ENCODE data around the gene CHCHD3. TPM values are rescaled to one million over a fixed set of nuclear protein-coding genes. Genes with fewer than 3 reads are reported as not detected.
"Not testable (repeated sequence)": the region's sequence is repeated elsewhere in the genome, so short reads cannot be mapped to it uniquely, and the experiment has no call there.

CHCHD3 gene
- polyA plus RNA-seq, 1 donor = 56.8 TPM

DNA sequence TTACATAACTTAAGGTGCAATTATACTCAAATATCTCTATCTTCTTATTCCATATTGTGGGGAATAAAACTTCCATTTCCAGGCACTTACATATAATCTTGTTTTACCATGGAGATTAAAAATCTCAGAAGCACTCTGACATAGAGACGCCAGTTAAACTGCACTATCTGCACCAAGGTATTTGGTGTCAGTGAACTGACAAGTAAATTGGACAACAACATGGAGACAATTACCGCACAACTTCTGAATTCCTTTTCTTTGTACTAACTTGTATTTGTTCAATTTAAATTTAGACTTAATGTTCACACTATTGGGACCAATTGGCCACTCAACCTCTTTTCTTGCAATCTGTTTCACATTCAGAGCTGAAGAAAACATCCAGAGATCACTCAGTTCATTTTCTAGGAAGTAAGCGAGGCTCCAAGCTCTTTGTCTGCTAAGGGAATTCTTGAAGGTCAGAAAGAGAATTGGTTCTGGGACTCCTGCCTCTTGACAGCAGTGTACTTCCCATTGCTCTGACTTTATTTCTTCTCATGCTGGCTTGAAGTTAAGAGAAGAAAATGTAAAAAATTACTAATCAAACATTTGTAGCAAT lies 184.7 kb downstream of the CHCHD3 start:
- no peaks in the 10 kb centered on the region for H3K27me3 ChIP-seq (ENCODE audit: control insufficient read depth, insufficient read depth, low read length)
- no peak overlapping the region for H3K4me3 ChIP-seq (ENCODE audit: low read length)
- peaks cover 4% of the 10 kb centered on the region for H3K36me3 ChIP-seq (ENCODE audit: control insufficient read depth, insufficient read depth, low read length)
- no peaks in the 10 kb centered on the region for H3K9me3 ChIP-seq (ENCODE audit: control insufficient read depth, low read depth, low read length)
- no peak for DNase-seq
- H3K27ac ChIP-seq (ENCODE audit: low read length) = no peak overlapping the region
- H3K4me1 ChIP-seq (ENCODE audit: control insufficient read depth, insufficient read depth, low read length) = no peaks in the 10 kb centered on the region
- no CpG with 5 or more reads among the region's 3 CpGs for WGBS (ENCODE audit: insufficient coverage, low lambda C conversion rate)

DNA sequence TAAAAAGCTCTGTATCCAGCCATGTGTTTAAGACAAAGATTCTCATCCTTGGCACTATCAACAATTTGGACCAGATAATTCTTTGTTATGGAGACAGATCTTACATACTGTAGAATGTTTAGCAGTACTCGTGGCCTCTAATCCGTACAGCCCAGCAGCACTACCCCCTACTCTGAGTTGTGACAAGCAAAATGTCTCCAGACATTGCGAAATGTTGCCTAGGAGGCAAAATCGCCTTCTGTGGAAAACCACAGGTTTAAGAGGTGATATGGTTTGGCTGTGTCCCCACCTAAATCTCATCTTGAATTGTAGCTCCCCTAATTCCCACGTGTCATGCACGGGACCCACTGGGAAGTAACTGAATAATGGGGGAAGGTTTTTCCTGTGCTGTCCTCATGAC lies 186.7 kb downstream of the CHCHD3 start:
- Histone ChIP-seq H3K27ac (ENCODE audit: low read length) (no peak overlapping the region), H3K27me3 (ENCODE audit: control insufficient read depth, insufficient read depth, low read length) (no peaks in the 10 kb centered on the region), H3K4me1 (ENCODE audit: control insufficient read depth, insufficient read depth, low read length) (no peaks in the 10 kb centered on the region), H3K9me3 (ENCODE audit: control insufficient read depth, low read depth, low read length) (no peaks in the 10 kb centered on the region), H3K4me3 (ENCODE audit: low read length) (no peak overlapping the region), H3K36me3 (ENCODE audit: control insufficient read depth, insufficient read depth, low read length) (peaks cover 4% of the 10 kb centered on the region)
- no CpG with 5 or more reads among the region's 6 CpGs for WGBS (ENCODE audit: insufficient coverage, low lambda C conversion rate)
- DNase-seq = no peak

DNA sequence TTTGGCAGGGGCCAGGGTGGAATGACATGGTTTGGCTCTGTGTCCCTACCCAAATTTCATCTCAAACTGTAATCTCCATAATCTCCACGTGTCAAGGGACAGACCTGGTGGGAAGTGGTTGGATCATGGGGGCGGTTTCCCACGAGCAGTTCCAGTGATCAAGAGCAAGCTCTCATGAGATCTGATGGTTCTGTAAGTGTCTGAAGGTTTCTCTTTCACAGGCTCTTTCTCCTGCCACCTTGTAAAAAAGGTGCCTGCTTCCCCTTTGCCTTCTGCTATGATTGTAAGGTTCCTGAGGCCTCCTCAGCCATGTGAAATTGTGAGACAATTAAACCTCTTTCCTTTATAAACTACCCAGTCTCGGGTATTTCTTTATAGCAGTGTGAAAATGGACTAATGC lies 188.3 kb downstream of the CHCHD3 start:
- no CpG with 5 or more reads among the region's 4 CpGs for WGBS (ENCODE audit: insufficient coverage, low lambda C conversion rate)
- H3K4me3 ChIP-seq (ENCODE audit: low read length) = no peak overlapping the region
- no peak for DNase-seq
- H3K27ac ChIP-seq (ENCODE audit: low read length) = no peak overlapping the region
- peaks cover 4% of the 10 kb centered on the region for H3K36me3 ChIP-seq (ENCODE audit: control insufficient read depth, insufficient read depth, low read length)
- no peaks in the 10 kb centered on the region for H3K27me3 ChIP-seq (ENCODE audit: control insufficient read depth, insufficient read depth, low read length)
- no peaks in the 10 kb centered on the region for H3K9me3 ChIP-seq (ENCODE audit: control insufficient read depth, low read depth, low read length)
- H3K4me1 ChIP-seq (ENCODE audit: control insufficient read depth, insufficient read depth, low read length) = no peaks in the 10 kb centered on the region

DNA sequence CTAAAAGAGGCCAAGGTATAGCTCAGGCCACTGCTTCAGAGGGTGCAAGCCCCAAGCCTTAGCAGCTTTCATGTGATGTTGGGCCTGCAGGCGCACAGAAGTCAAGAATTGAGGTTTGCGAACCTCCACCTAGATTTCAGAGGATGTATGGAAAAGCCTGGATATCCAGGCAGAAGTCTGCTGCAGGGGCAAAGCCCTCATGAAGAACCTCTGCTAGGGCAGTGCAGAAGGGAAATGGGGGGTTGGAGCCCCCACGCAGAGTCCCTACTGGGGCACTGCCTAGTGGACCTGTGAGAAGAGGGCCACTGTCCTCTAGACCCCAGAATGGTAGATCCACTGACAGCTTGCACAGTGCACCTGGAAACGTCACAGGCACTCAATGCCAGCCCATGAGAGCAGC lies 189.1 kb downstream of the CHCHD3 start:
- not testable (repeated sequence) for H3K9me3 ChIP-seq (ENCODE audit: control insufficient read depth, low read depth, low read length); H3K36me3 ChIP-seq (ENCODE audit: control insufficient read depth, insufficient read depth, low read length); DNase-seq; H3K27ac ChIP-seq (ENCODE audit: low read length); H3K4me1 ChIP-seq (ENCODE audit: control insufficient read depth, insufficient read depth, low read length); H3K4me3 ChIP-seq (ENCODE audit: low read length); H3K27me3 ChIP-seq (ENCODE audit: control insufficient read depth, insufficient read depth, low read length)
- no CpG with 5 or more reads among the region's 4 CpGs for WGBS (ENCODE audit: insufficient coverage, low lambda C conversion rate)

DNA sequence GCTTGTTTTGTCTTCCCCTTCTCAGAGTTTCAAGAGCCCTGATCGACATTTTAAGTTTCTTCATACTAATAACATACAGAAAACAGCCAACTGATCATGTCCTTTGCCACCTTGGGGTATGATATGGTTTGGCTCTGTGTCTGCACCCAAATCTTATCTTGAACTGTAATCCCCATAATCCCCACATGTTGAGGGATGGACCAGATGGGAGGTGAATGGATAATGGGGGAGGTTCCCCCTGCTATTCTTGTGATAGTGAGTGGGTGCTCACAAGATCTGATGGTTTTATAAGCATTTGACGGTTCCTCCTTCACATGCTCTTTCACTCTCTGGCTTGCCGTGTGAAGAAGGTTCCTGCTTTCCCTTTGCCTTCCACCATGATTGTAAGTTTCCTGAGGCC lies 190.3 kb downstream of the CHCHD3 start:
- Histone ChIP-seq H3K36me3 (ENCODE audit: control insufficient read depth, insufficient read depth, low read length) (peaks cover 2% of the 10 kb centered on the region), H3K27me3 (ENCODE audit: control insufficient read depth, insufficient read depth, low read length) (no peaks in the 10 kb centered on the region), H3K4me1 (ENCODE audit: control insufficient read depth, insufficient read depth, low read length) (no peaks in the 10 kb centered on the region), H3K9me3 (ENCODE audit: control insufficient read depth, low read depth, low read length) (no peaks in the 10 kb centered on the region), H3K27ac (ENCODE audit: low read length) (no peak overlapping the region), H3K4me3 (ENCODE audit: low read length) (no peak overlapping the region)
- no peak for DNase-seq
- WGBS (ENCODE audit: insufficient coverage, low lambda C conversion rate) = no CpG with 5 or more reads among the region's 3 CpGs

DNA sequence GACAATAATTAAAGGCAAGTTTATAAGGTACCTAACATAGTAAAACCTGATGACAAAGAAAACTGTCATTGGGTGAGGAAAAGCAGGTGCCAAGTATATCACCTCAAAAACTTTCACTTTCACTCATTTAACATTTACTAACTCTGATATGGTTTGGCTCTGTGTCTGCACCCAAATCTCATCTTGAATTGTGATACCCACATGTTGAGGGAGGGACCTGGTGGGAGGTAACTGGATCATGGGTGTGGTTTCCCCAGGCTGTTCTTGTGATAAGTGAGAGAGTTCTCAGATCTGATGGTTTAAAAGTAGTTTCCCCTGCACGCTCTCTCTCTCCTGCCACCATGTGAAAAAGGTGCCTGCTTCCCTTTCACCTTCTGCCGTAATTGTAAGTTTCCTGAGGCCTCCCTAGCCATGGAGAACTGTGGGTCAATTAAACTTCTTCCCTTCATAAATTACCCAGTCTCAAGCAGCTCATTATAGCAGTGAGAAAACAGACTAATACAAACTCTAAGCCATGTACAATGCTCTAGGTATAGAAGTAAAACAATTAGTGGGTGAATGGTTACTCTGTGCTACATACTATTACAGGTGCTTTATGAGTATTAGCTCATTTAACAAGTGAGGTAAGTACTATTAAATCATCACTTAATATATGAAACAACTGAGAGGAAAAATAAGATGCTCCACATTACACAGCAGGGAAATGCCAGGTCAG lies 199.0 kb downstream of the CHCHD3 start:
- no peaks in the 10 kb centered on the region for H3K9me3 ChIP-seq (ENCODE audit: control insufficient read depth, low read depth, low read length)
- no peak overlapping the region for H3K4me3 ChIP-seq (ENCODE audit: low read length)
- H3K27me3 ChIP-seq (ENCODE audit: control insufficient read depth, insufficient read depth, low read length) = no peaks in the 10 kb centered on the region
- H3K36me3 ChIP-seq (ENCODE audit: control insufficient read depth, insufficient read depth, low read length) = peaks cover 7% of the 10 kb centered on the region
- 100% methylated on average over 1 of the region's 2 CpGs for WGBS (ENCODE audit: insufficient coverage, low lambda C conversion rate)
- no peak overlapping the region for H3K27ac ChIP-seq (ENCODE audit: low read length)
- H3K4me1 ChIP-seq (ENCODE audit: control insufficient read depth, insufficient read depth, low read length) = peaks cover 10% of the 10 kb centered on the region
- no peak for DNase-seq

DNA sequence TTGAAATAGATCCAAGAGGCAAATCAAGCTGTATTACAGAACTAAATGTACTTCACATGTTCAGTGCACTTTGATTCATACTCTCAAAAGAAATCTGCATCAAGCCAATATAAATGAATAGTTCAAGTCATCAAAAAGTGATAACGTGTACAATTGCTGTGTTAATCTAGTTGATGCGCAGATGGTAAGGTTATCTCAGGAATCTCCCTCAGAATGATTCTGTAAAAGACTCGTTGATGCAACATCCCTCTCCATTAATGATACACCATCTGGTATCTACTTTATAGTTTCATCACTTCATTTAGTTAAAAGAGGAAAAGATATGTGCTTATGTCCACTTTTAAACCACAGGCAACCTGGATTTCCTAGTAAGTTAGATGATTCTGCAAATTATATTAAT lies 200.6 kb downstream of the CHCHD3 start:
- H3K9me3 ChIP-seq (ENCODE audit: control insufficient read depth, low read depth, low read length) = no peaks in the 10 kb centered on the region
- H3K27ac ChIP-seq (ENCODE audit: low read length) = no peak overlapping the region
- no peak overlapping the region for H3K4me3 ChIP-seq (ENCODE audit: low read length)
- peaks cover 7% of the 10 kb centered on the region for H3K36me3 ChIP-seq (ENCODE audit: control insufficient read depth, insufficient read depth, low read length)
- H3K4me1 ChIP-seq (ENCODE audit: control insufficient read depth, insufficient read depth, low read length) = peaks cover 14% of the 10 kb centered on the region
- DNase-seq = no peak
- WGBS (ENCODE audit: insufficient coverage, low lambda C conversion rate) = 80% methylated on average over 2 of the region's 3 CpGs
- H3K27me3 ChIP-seq (ENCODE audit: control insufficient read depth, insufficient read depth, low read length) = no peaks in the 10 kb centered on the region

DNA sequence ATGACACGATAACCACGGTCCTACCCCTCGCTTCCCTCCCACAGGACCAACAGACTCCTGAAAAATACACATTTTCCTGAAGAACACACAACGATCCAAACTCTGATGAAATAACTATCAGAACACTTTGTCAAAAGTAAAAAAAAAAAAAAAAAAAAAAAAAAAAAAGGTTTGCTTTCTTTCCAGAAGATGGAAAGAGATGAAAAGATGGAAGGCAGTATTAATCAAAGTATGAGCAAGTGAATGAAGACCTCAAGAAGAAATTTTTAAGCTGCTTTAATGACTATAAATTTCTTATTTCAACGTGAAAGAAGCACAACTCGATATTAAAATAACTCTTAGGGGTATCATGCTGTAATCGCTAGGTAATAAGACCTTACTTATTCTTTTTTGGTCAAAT lies 202.3 kb downstream of the CHCHD3 start:
- no peaks in the 10 kb centered on the region for H3K27me3 ChIP-seq (ENCODE audit: control insufficient read depth, insufficient read depth, low read length)
- WGBS (ENCODE audit: insufficient coverage, low lambda C conversion rate) = 100% methylated on average over 3 of the region's 7 CpGs
- H3K4me3 ChIP-seq (ENCODE audit: low read length) = no peak overlapping the region
- no peak overlapping the region for H3K27ac ChIP-seq (ENCODE audit: low read length)
- H3K9me3 ChIP-seq (ENCODE audit: control insufficient read depth, low read depth, low read length) = no peaks in the 10 kb centered on the region
- peaks cover 14% of the 10 kb centered on the region for H3K4me1 ChIP-seq (ENCODE audit: control insufficient read depth, insufficient read depth, low read length)
- H3K36me3 ChIP-seq (ENCODE audit: control insufficient read depth, insufficient read depth, low read length) = peaks cover 2% of the 10 kb centered on the region
- DNase-seq = no peak

DNA sequence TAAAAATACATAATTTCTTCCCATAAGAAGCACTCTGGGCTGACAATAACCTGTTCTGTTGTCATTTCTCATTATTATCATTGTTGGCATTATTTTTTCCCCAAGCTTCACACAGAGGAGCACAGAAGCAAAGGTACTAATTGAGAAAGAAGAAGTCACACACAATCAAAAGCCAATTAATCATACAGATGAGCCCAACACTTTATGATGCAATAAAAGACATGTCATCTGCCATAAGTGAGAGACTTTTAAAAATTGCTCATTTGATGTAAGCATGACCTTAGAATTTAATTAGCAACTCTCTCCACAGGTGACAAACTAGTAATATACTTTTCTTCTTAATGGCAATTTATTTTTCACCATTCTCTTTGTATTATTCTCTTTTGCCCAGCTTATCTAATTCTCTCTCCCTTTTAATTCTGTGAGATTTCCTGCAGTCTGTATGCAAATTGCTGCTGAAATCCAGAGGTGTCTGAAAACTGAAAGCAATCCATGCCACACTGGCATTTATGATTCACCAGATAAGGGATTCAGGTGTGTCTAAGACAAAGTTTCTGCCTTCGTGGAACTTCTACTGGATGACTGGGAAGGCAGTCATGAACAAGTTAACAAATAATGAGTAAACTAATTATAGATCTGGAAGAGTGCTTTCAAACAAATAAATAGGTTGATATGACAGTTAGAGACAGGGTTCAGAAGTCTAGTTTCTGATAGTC lies 203.5 kb downstream of the CHCHD3 start:
- H3K27me3 ChIP-seq (ENCODE audit: control insufficient read depth, insufficient read depth, low read length) = no peaks in the 10 kb centered on the region
- peaks cover 14% of the 10 kb centered on the region for H3K4me1 ChIP-seq (ENCODE audit: control insufficient read depth, insufficient read depth, low read length)
- no peaks in the 10 kb centered on the region for H3K36me3 ChIP-seq (ENCODE audit: control insufficient read depth, insufficient read depth, low read length)
- 20% methylated on average over 1 of the region's 1 CpG for WGBS (ENCODE audit: insufficient coverage, low lambda C conversion rate)
- peak overlapping the region; percentile 30 for H3K27ac ChIP-seq (ENCODE audit: low read length)
- DNase-seq = peak; percentile 40 to 73
- H3K9me3 ChIP-seq (ENCODE audit: control insufficient read depth, low read depth, low read length) = no peaks in the 10 kb centered on the region
- no peak overlapping the region for H3K4me3 ChIP-seq (ENCODE audit: low read length)

DNA sequence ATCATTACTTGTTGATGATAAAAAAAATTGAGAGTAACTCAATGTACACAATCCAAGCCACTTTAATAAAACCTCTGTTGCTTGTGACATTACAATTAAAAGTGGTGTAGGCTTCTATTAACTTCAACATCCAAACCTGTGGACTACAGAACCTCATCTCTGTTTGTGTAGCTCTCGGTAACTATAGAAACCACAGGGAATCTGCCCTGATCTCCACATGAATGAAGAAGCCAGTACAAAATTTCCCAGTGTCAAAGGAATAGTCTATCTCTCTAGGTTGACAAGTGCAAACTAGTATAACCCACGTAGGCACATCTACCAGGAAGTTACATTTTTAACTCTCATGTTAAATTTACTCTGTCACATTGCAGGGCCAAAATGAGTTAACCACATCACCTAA lies 204.3 kb downstream of the CHCHD3 start:
- Histone ChIP-seq H3K4me1 (ENCODE audit: control insufficient read depth, insufficient read depth, low read length) (peaks cover 14% of the 10 kb centered on the region), H3K4me3 (ENCODE audit: low read length) (no peak overlapping the region), H3K27me3 (ENCODE audit: control insufficient read depth, insufficient read depth, low read length) (no peaks in the 10 kb centered on the region), H3K9me3 (ENCODE audit: control insufficient read depth, low read depth, low read length) (no peaks in the 10 kb centered on the region), H3K27ac (ENCODE audit: low read length) (peak overlapping the region; percentile 17), H3K36me3 (ENCODE audit: control insufficient read depth, insufficient read depth, low read length) (no peaks in the 10 kb centered on the region)
- 86% methylated on average over 1 of the region's 2 CpGs for WGBS (ENCODE audit: insufficient coverage, low lambda C conversion rate)
- DNase-seq = peak in 1 of 2 donors; percentile 15
